Measurements from ENCODE around the gene SEMA5A. TPM values are rescaled to one million over a fixed set of nuclear protein-coding genes. Genes with fewer than 3 reads are reported as not detected.
"Not testable (repeated sequence)": the region's sequence is repeated elsewhere in the genome, so short reads cannot be mapped to it uniquely, and the experiment has no call there.

The SEMA5A gene
- total RNA-seq, 2 donors from 2014 or later, result 13.3 to 17.6 TPM

- no peak overlapping the region for H3K4me3 ChIP-seq
- H3K27me3 ChIP-seq (replicated peaks; ENCODE audit: insufficient read depth), result no peaks in the 10 kb centered on the region
- no peak overlapping the region for H3K27ac ChIP-seq
- TF ChIP-seq, protein P1, sequence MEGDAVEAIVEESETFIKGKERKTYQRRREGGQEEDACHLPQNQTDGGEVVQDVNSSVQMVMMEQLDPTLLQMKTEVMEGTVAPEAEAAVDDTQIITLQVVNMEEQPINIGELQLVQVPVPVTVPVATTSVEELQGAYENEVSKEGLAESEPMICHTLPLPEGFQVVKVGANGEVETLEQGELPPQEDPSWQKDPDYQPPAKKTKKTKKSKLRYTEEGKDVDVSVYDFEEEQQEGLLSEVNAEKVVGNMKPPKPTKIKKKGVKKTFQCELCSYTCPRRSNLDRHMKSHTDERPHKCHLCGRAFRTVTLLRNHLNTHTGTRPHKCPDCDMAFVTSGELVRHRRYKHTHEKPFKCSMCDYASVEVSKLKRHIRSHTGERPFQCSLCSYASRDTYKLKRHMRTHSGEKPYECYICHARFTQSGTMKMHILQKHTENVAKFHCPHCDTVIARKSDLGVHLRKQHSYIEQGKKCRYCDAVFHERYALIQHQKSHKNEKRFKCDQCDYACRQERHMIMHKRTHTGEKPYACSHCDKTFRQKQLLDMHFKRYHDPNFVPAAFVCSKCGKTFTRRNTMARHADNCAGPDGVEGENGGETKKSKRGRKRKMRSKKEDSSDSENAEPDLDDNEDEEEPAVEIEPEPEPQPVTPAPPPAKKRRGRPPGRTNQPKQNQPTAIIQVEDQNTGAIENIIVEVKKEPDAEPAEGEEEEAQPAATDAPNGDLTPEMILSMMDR (IDR thresholded peaks at IDR 0.05), result no peak
- peaks cover 0 to 5% of the 10 kb centered on the region in 2 donors for H3K4me1 ChIP-seq (ENCODE audit: control insufficient read depth in 1 of 2, low read depth in 2 of 2)
- H3K36me3 ChIP-seq, result no peaks in the 10 kb centered on the region
- no peak for DNase-seq (ENCODE audit: low spot score)
- no peaks in the 10 kb centered on the region for H3K9me3 ChIP-seq
- ATAC-seq (ENCODE audit: insufficient number of reproducible peaks, low FRiP score, low read depth), result no peak
Measured at GRCh38 chr5:9354336-9355081, 191.4 kb downstream of the SEMA5A start.

DNA sequence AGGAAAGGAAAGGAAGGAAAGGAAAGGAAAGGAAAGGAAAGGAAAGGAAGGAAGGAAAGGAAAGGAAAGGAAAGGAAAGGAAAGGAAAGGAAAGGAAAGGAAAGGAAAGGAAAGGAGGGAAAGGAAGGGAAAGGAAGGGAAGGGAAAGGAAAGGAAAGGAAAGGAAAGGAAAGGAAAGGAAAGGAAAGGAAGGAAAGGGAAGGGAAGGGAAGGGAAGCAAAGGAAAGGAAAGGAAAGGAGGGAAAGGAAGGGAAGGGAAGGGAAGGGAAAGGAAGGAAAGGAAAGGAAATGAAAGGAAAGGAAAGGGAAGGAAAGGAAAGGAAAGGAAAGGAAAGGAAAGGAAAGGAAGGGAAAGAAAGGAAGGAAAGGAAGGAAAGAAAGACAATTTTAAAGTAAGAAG is 192.8 kb downstream of the SEMA5A start:
- peaks cover 8 to 14% of the 10 kb centered on the region in 2 donors for H3K4me1 ChIP-seq (ENCODE audit: control insufficient read depth in 1 of 2, low read depth in 2 of 2)
- not testable (repeated sequence) for ATAC-seq (ENCODE audit: insufficient number of reproducible peaks, low FRiP score, low read depth); DNase-seq (ENCODE audit: low spot score); H3K27ac ChIP-seq; H3K9me3 ChIP-seq; H3K4me3 ChIP-seq; H3K36me3 ChIP-seq; H3K27me3 ChIP-seq (replicated peaks; ENCODE audit: insufficient read depth)

GRCh38 chr5:9351546-9351945 is 194.3 kb downstream of the SEMA5A start:
- TF ChIP-seq, protein P1 (IDR thresholded peaks at IDR 0.05), result no peak
- Histone ChIP-seq H3K4me1 (ENCODE audit: control insufficient read depth in 1 of 2, low read depth in 2 of 2) (peaks cover 8 to 18% of the 10 kb centered on the region in 2 donors), H3K4me3 (no peak overlapping the region), H3K27ac (no peak overlapping the region), H3K9me3 (no peaks in the 10 kb centered on the region), H3K36me3 (no peaks in the 10 kb centered on the region), H3K27me3 (replicated peaks; ENCODE audit: insufficient read depth) (no peaks in the 10 kb centered on the region)
- DNase-seq (ENCODE audit: low spot score) (no peak), ATAC-seq (ENCODE audit: insufficient number of reproducible peaks, low FRiP score, low read depth) (no peak)

DNA sequence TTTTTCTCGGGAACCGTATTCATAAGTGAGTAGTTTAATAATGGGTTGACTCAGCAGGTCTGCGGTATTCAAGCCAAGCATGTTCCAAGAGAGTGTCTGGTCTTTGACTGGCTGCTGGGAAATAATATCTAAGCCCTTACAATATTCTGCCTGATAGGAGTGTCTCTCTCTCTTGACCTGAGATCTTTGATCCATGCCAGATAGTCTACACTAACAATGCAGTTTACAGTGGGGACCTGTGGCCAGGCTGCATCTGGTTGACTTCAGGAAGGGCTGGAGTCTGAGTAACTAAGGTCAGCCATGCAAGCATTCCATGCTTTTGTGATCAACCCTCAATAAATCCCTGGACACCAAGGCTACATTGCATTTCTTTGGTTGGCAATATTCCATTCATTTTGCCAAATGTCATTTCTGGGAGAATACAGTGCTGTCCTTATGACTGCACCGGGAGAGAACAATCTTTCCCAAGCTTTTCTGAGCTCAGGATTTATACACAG is 195.5 kb downstream of the SEMA5A start:
- Histone ChIP-seq H3K4me1 (ENCODE audit: control insufficient read depth in 1 of 2, low read depth in 2 of 2) (peaks cover 8 to 18% of the 10 kb centered on the region in 2 donors), H3K27ac (no peak overlapping the region), H3K4me3 (no peak overlapping the region), H3K27me3 (replicated peaks; ENCODE audit: insufficient read depth) (no peaks in the 10 kb centered on the region), H3K9me3 (no peaks in the 10 kb centered on the region), H3K36me3 (no peaks in the 10 kb centered on the region)
- DNase-seq (ENCODE audit: low spot score) (no peak), ATAC-seq (ENCODE audit: insufficient number of reproducible peaks, low FRiP score, low read depth) (no peak)
- TF ChIP-seq, protein P1 (IDR thresholded peaks at IDR 0.05), result no peak

GRCh38 chr5:9348401-9348996 is 197.4 kb downstream of the SEMA5A start:
- H3K27me3 ChIP-seq (replicated peaks; ENCODE audit: insufficient read depth), result no peaks in the 10 kb centered on the region
- H3K4me3 ChIP-seq, result no peak overlapping the region
- no peaks in the 10 kb centered on the region for H3K9me3 ChIP-seq
- no peak for DNase-seq (ENCODE audit: low spot score)
- TF ChIP-seq, protein P1 (IDR thresholded peaks at IDR 0.05), result no peak
- peaks cover 8 to 18% of the 10 kb centered on the region in 2 donors for H3K4me1 ChIP-seq (ENCODE audit: control insufficient read depth in 1 of 2, low read depth in 2 of 2)
- ATAC-seq (ENCODE audit: insufficient number of reproducible peaks, low FRiP score, low read depth), result peak; percentile 33
- no peak overlapping the region for H3K27ac ChIP-seq
- no peaks in the 10 kb centered on the region for H3K36me3 ChIP-seq
